ENCODE results near the gene FBXO24.

Gene FBXO24

DNA sequence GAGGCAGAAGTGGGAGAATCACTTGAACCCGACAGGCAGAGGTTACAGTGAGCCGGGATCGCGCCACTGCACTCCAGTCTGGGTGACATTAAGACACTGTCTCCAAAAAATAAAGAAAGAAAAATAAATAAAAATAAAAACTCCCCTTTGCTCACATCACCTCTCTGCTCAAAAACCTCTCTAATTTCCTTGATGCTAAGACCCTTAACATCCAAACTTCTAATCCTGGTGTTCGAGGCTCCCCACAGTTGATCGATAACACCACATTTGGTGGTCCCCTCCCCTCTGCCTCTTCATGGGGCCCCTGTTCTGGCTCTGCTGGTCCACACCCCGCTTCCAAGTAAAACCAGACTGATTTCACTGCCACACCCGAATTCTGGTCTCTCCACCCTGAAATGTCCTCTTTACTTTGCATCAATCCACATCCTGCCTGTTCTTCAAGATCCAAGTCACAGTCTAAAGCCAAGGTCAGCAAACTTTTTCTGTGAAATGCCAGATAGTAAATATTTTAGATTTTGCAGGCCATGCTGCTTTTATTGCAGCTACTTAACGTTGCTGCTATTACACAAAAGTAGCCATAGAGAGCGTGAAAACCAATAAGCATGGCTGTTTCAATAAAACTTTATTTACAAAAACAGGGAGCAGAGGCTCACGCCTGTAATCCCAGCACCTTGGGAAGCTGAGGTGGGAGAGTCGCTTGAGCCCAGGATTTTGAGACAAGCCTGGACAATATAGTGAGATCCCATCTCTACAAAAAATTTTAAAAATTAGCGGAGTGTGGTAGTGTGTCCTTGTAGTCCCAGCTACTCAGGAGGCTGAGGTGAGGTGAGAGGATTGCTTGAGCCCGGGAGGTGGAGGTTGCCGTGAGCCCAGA is 38.1 kb downstream of the FBXO24 start:
- DNase-seq: no peak

- DNase-seq: no peak
Observed at GRCh38 chr7:100626055-100626454, 39.9 kb downstream of the FBXO24 start.

DNA sequence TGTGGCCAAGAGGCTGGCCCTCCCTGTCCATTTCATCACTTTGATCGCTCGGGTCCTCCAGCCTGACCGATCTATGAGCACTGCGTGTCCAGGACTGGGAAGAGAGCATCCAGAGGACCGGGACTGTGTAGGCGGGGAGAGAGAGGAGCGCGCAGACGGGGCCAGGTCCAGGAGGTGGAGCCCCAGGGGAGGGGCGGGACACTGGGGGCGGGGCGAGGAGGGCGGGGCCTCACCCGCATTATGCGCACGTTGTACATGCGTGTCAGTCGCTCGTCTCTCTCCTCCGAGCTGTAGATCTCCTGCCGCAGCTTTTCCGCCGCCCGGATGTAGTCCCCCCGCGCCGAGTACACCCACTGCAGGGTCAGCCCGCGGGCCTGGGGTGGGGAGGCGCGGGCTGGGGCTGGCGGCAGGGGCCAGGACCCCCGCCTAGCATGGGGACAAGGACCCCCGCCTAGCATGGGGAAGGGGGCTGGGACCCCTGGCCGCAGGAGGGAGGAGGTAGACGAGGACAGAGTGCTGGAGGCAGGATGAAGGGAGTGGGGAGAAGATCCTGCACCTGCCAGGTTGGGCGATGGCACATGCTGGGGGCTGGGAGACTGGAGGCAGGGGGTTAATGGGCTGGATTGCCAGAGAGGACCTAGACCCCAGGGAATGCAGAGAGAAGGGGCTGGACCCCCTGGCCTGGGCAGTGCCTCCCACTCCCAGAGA is 40.6 kb downstream of the FBXO24 start:
- DNase-seq: peak; percentile 67 to 86 (median 76)

DNA sequence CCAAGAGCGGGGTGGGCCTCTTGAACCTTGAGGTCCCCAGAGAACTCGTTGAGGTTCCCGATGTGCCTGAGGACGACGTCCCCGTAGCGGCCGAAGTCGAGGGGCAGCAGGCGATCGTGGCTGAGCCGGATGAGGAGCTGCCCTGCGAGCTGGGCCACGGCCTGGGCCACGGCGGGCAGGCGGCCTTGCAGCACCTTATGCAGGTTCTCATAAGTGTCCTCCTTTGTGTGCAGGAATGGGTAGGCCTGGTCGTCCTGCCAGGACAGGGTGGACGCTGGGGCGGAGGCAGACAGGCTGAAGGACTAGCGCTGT is 41.1 kb downstream of the FBXO24 start:
- DNase-seq: no peak

DNA sequence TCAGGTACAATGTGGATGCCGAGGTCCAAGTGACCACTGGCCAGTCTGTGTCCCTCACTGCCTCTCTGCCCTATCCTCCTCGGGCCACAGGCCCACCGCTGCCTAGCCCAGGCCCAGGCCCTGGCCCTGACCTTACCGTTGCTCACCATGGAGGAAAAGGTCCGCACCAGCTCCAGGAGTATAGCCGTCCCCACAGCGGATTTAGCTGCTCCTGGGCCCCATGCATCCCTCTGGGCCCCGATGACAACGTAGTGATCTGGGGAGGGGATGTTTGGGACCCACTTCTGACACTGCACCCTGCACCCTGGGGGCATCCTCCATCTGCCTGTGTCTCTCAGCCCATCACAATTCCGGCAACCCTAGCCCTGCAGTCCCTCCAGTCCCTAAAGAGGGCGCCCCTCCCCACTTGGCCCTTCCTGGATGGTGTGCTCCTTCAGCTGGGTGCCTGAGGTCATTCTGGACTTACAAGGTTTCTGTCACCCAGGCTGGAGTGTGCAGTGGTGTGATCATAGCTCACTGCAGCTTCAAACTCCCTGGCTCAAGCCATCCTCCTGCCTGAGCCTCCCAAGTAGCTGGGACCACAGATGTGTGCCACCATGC is 43.1 kb downstream of the FBXO24 start:
- DNase-seq: peak; percentile 47 to 75 (median 59)

- no peak for DNase-seq
Observed at GRCh38 chr7:100630066-100630465, 43.9 kb downstream of the FBXO24 start.

GRCh38 chr7:100632951-100633717 is 47.0 kb downstream of the FBXO24 start:
- peak; percentile 31 to 70 (median 50) for DNase-seq

GRCh38 chr7:100639995-100640516 is 53.9 kb downstream of the FBXO24 start:
- no peak for DNase-seq

DNA sequence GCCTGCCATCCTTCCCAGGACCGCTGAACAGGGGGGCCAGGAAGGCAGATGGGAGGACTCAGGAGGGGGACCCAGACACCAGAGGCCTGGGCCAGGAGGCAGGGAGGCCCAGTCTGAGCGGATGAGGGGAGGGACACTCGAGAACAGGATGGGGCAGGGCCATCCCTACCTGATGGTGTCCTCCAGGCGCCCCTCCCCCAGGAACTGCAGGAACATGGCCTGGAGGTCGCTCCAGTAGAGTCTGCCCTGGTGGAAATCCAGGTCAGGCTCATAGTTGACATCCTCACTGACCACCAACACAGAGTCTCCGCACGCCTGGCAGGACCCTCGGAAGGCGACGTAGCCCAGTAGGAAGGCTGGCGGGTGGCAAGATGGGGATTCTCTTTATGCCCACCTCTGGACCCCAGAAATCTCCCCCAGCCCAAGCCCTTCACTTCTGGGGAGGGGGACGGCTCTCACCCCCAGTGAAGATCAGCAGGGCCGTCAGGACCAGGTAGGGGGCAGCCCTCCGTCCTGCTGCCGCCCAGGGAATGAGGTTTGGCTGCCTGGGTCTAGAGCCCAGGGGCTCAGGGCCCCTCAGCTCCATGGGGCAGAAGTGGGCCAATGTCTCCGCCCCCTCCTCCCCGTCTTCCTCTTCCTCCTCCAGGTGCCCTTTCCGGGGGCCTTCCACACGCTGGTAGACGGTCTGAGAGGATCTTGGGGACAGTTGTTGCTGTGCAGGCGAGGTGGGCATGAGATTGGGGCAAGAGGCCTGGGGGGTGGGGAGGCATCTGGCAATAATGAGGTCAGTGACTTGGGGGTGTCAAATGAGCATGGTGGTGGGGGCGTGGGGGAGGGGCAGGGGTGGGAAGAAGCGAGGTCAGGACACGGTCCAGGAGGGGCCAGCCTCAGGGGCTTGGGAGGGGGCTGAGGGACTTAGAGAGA is 54.7 kb downstream of the FBXO24 start:
- DNase-seq: no peak

GRCh38 chr7:100641463-100641859 is 55.3 kb downstream of the FBXO24 start, which contains the start of gene TFR2:
Gene TFR2, minus strand, starts transcription at chr7:100641552. Its CDS starts 43 bp downstream, at chr7:100641509.
- no peak for DNase-seq

- no peak for DNase-seq
Observed at GRCh38 chr7:100641860-100642533, 55.9 kb downstream of the FBXO24 start.

DNA sequence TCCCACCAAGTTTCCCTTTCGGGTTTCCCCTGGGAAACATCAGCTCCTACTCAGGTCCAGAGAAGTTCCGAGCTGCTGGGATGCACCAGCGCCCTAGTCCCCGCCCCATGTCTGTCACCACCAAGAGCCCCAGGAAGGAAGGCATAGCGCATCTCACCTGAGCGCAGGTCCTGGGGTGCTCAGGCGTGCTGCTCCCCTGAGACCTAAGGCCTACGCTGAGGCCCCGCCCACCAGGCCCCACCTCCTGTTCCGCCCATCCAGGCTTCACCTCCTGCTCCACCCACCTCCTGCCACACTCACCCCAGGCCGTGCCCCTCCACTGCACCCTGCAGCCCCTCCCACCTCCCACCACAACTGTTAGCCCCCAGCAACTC is 56.4 kb downstream of the FBXO24 start:
- no peak for DNase-seq

DNA sequence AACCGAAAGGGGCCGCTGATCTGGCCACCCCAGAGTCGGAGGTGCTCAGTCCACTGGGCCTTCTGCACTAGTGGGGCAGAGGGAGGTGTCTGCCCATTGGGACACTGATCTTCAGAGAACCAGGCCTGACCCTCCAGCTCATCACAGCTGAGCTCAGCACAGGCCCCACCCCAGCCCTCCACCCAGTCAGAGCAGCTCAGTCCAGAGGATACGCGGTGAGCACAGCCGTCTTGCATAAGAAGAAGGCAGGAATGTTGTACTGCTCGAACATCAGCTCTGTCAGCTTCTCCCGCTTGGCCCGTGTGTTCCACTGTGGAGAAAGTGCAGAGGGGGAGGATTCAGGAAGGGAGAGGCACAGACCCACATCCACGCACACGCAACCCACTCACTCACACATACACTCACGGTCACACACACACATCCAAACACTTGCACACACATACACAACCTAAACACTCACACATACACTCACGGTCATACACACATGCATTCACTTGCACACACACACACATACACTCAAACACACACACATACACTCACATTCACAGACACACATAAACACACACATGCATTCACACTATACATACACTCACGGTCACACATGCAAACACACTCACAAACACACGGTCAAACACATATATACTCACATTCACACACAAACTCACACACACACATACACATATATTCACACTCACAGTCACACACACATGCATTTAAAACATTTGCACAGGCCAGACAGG is 63.9 kb downstream of the FBXO24 start:
- no peak for DNase-seq
